ENCODE results near the gene TTN. TPM values are rescaled to one million over a fixed set of nuclear protein-coding genes. Genes with fewer than 3 reads are reported as not detected.

Gene TTN
- total and polyA plus RNA-seq, 4 donors, result 0.01 to 3.0 (median 0.80) TPM

GRCh38 chr2:178644919-178645318, 162.3 kb downstream of the TTN start:
- H3K9ac ChIP-seq (ENCODE audit: low read depth in 1 of 2, low read length in 2 of 2), result no peak overlapping the region
- no peak overlapping the region for H3K27ac ChIP-seq (ENCODE audit: low read depth in 1 of 2, low read length in 2 of 2)
- WGBS, result 73% methylated on average over 1 of the region's 1 CpG
- peaks cover 0 to 2% (median 0%) of the 10 kb centered on the region in 4 donors for H3K27me3 ChIP-seq (ENCODE audit: control insufficient read depth in 4 of 4, insufficient read depth in 4 of 4, low read length in 3 of 4)
- no peak for DNase-seq (ENCODE audit: low spot score)
- no peaks in the 10 kb centered on the region for H3K36me3 ChIP-seq (ENCODE audit: control insufficient read depth in 4 of 4, insufficient read depth in 3 of 4, low read depth in 1 of 4, low read length in 3 of 4)
- no peak for TF ChIP-seq EGR1 (IDR thresholded peaks at IDR 0.05; ENCODE audit: low read depth in 2 of 2)
- no peak for TF ChIP-seq TAF1 (conservative IDR thresholded peaks at IDR 0.05)
- TF ChIP-seq RXRA (IDR thresholded peaks at IDR 0.05), result no peak
- TF ChIP-seq YY1 (IDR thresholded peaks at IDR 0.05), result no peak
- no peak for TF ChIP-seq REST (IDR thresholded peaks at IDR 0.05)
- no peak for TF ChIP-seq ATF3 (IDR thresholded peaks at IDR 0.05)
- TF ChIP-seq MAX (IDR thresholded peaks at IDR 0.05), result no peak
- TF ChIP-seq SP1 (IDR thresholded peaks at IDR 0.05), result no peak
- TF ChIP-seq HNF4A (conservative IDR thresholded peaks at IDR 0.05), result no peak
- no peak for TF ChIP-seq HNF4G (IDR thresholded peaks at IDR 0.05)
- no peak for TF ChIP-seq CTCF (IDR thresholded peaks at IDR 0.05; ENCODE audit: low read depth, low read length, missing input control)
- TF ChIP-seq JUND (IDR thresholded peaks at IDR 0.05), result no peak
- H3K4me1 ChIP-seq (ENCODE audit: control insufficient read depth in 4 of 4, insufficient read depth in 4 of 4, low read length in 3 of 4), result no peaks in the 10 kb centered on the region
- H3K4me3 ChIP-seq (ENCODE audit: low read depth in 1 of 3, low read length in 3 of 3), result no peak overlapping the region
- no peaks in the 10 kb centered on the region for H3K9me3 ChIP-seq (ENCODE audit: control insufficient read depth in 4 of 4, low read length in 3 of 4)

GRCh38 chr2:178641498-178641897, 165.7 kb downstream of the TTN start:
- Histone ChIP-seq H3K9ac (ENCODE audit: low read depth in 1 of 2, low read length in 2 of 2) (no peak overlapping the region), H3K27me3 (ENCODE audit: control insufficient read depth in 4 of 4, insufficient read depth in 4 of 4, low read length in 3 of 4) (no peaks in the 10 kb centered on the region), H3K36me3 (ENCODE audit: control insufficient read depth in 4 of 4, insufficient read depth in 3 of 4, low read depth in 1 of 4, low read length in 3 of 4) (no peaks in the 10 kb centered on the region), H3K4me3 (ENCODE audit: low read depth in 1 of 3, low read length in 3 of 3) (no peak overlapping the region), H3K27ac (ENCODE audit: low read depth in 1 of 2, low read length in 2 of 2) (no peak overlapping the region), H3K9me3 (ENCODE audit: control insufficient read depth in 4 of 4, low read length in 3 of 4) (no peaks in the 10 kb centered on the region), H3K4me1 (ENCODE audit: control insufficient read depth in 4 of 4, insufficient read depth in 4 of 4, low read length in 3 of 4) (no peaks in the 10 kb centered on the region)
- no peak for DNase-seq (ENCODE audit: low spot score)
- TF ChIP-seq NR2F2 (IDR thresholded peaks at IDR 0.05), result no peak
- WGBS, result 23% methylated on average over 1 of the region's 1 CpG

DNA sequence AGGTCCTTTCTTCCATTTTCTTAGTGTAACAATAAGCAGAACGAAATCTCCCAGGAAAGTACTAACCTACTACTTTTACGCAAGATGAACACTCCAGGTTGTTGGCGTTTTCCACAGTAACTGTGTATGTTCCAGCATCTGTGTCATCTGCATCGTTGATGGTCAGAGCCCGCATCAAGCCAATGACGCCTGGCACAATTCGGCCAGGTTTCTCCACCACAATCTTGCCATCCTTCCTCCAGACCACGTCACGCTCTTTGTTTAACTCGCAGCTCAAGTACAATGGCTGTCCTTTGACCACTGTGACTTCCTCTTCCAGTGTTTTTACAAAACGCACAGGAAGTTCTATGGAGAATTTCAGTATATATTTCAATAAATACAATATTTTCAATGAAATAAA, 171.3 kb downstream of the TTN start:
- no peak overlapping the region for H3K9ac ChIP-seq (ENCODE audit: low read depth in 1 of 2, low read length in 2 of 2)
- no peak for DNase-seq (ENCODE audit: low spot score)
- TF ChIP-seq TAF1 (conservative IDR thresholded peaks at IDR 0.05) (no peak), RXRA (IDR thresholded peaks at IDR 0.05) (no peak), FOXA1 (IDR thresholded peaks at IDR 0.05) (no peak), NR2F2 (IDR thresholded peaks at IDR 0.05) (no peak), YY1 (IDR thresholded peaks at IDR 0.05) (no peak), RAD21 (IDR thresholded peaks at IDR 0.05) (no peak), ATF3 (IDR thresholded peaks at IDR 0.05) (no peak), REST (IDR thresholded peaks at IDR 0.05) (no peak)
- H3K4me3 ChIP-seq (ENCODE audit: low read depth in 1 of 3, low read length in 3 of 3), result no peak overlapping the region
- H3K4me1 ChIP-seq (ENCODE audit: control insufficient read depth in 4 of 4, insufficient read depth in 4 of 4, low read length in 3 of 4), result no peaks in the 10 kb centered on the region
- no peaks in the 10 kb centered on the region for H3K36me3 ChIP-seq (ENCODE audit: control insufficient read depth in 4 of 4, insufficient read depth in 3 of 4, low read depth in 1 of 4, low read length in 3 of 4)
- 90% methylated on average over 11 of the region's 11 CpGs for WGBS
- no peaks in the 10 kb centered on the region for H3K9me3 ChIP-seq (ENCODE audit: control insufficient read depth in 4 of 4, low read length in 3 of 4)
- H3K27me3 ChIP-seq (ENCODE audit: control insufficient read depth in 4 of 4, insufficient read depth in 4 of 4, low read length in 3 of 4), result no peaks in the 10 kb centered on the region
- H3K27ac ChIP-seq (ENCODE audit: low read depth in 1 of 2, low read length in 2 of 2), result no peak overlapping the region

Measured in liver (tissue), 9 donors.